Activated CD4-positive, alpha-beta memory T cell treated with anti-CD3 and anti-CD28 coated beads for 36 hours (primary cell): ENCODE measurements around the gene MYCN. TPM values are rescaled to one million over a fixed set of nuclear protein-coding genes. Genes with fewer than 3 reads are reported as not detected.
"Not testable (repeated sequence)": the region's sequence is repeated elsewhere in the genome, so short reads cannot be mapped to it uniquely, and the experiment has no call there.

ENCODE experiments used
- CTCF ChIA-PET: fragments of 350-600 bp; sonication (Branson Sonifier 250); formaldehyde crosslinking; loops from one replicate; lab custom pipeline; 2021; ENCODE audit warnings: antibody characterized with exemption, inconsistent platforms; lab: Charles Lee
- POLR2A ChIA-PET: fragments of 350-600 bp; sonication (Branson Sonifier 250); formaldehyde crosslinking; loops from one replicate; lab custom pipeline; 2021; ENCODE audit warnings: antibody characterized with exemption; lab: Charles Lee
- DNase-seq: peaks from one replicate; pipeline ENCODE4 v3.0.0-alpha.2; 2020
- H3K27ac Mint-ChIP-seq: one replicate; pipeline ENCODE4 v1.8.0; 2021; ENCODE audit warnings: mixed read lengths
- H3K27me3 Mint-ChIP-seq: one replicate; pipeline ENCODE4 v1.8.0; 2021; ENCODE audit warnings: mixed read lengths
- H3K36me3 Mint-ChIP-seq: one replicate; pipeline ENCODE4 v1.8.0; 2021; ENCODE audit warnings: mixed read lengths
- H3K4me1 Mint-ChIP-seq: one replicate; pipeline ENCODE4 v1.8.0; 2021; ENCODE audit warnings: low read depth, mixed read lengths
- H3K4me3 Mint-ChIP-seq: one replicate; pipeline ENCODE4 v1.8.0; 2021; ENCODE audit warnings: mild to moderate bottlenecking, mixed read lengths
- H3K9me3 Mint-ChIP-seq: one replicate; pipeline ENCODE4 v1.8.0; 2021; ENCODE audit warnings: mixed read lengths
- intact Hi-C: fragments of 100-400 bp; cut with micrococcal nuclease; formaldehyde crosslinking; loops from one replicate; pipeline ENCODE4 v1.15.1; 2023
- total RNA-seq, 2 experiments: library from RNA; stranded (reverse); gene quantifications; one replicate each; pipeline ENCODE4 v1.2.3, GENCODE V29; 2021

MYCN gene
- total RNA-seq, 2 experiments from 2014 or later, result 0.17 to 0.38 TPM

DNA sequence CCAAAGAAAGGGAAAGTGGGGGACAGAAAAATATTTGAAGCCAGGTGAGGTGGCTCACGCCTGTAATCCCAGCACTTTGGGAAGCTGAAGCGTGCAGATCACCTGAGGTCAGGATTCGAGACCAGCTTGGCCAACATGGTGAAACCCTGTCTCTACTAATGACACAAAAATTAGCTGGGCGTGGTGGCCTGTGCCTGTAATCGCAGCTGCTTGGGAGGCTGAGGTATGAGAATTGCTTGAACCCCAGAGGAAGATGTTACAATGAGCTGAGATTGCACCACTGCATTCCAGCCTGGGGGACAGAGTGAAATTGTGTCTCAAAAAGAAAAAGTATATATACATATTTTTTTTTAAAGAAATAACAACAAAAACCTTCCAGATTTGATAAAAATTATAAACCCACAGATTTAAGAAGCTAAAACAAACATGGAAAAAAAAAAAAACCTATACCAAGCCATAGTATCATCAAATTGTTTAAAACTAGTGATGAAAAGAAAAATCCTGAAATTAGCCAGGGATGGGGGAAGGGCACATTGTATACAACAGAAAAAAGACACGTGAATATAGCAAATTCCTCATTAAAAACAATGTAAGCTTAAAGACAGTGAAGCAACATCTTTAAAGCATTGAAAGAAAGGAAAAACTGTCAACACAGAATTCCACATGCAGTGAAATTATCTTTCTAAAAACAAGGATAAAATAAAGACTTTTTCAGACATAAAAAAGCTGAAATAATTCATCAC is 40.4 kb upstream of the MYCN start:
- peaks cover 16% of the 10 kb centered on the region for H3K9me3 Mint-ChIP-seq
- CTCF ChIA-PET, result no interaction called here
- POLR2A ChIA-PET, result no interaction called here

DNA sequence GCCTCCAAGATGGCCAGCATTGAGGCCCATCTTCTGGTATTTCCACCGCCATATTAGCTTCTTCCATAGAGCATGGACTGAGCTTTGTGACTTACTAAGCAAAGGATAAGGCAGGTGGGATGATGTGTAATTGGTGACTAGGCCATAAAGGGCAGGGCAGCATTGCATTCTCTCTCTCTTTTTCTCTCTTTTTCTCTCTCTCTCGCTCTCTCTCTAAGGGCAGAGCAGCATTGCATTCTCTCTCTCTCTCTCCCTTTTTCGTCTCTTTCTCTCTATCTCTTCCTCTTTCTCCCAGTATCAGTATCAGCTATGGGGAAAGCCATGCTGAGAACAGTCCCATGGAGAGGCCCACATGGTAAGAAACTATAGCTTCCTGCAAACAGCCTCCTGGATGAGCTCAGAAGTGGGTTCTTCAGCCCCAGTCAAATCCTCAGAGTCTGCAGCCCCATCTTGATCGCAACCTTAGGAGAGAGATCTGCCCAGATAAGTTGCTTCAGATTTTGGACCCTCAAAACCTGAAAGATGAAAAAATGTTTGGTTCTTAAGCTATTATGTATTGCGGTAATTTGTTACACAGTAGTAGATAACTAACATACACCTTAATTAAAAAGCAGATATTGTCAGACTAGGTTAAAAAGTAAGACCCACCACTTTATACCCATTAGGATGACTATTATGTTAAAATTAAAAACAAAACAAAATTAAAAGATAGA is 39.1 kb upstream of the MYCN start:
- Mint-ChIP-seq H3K27me3 (peaks cover 2% of the 10 kb centered on the region), H3K9me3 (peaks cover 16% of the 10 kb centered on the region), H3K4me1 (no peaks in the 10 kb centered on the region), H3K36me3 (no peaks in the 10 kb centered on the region), H3K4me3 (no peak overlapping the region), H3K27ac (no peak overlapping the region)
- CTCF ChIA-PET, result no interaction called here
- POLR2A ChIA-PET, result no interaction called here
- no peak for DNase-seq
- intact Hi-C loops, result no loop called here

More for the DNA sequence above, 40.4 kb upstream of the MYCN start:
- Mint-ChIP-seq H3K27ac (no peak overlapping the region), H3K27me3 (peaks cover 2% of the 10 kb centered on the region), H3K36me3 (no peaks in the 10 kb centered on the region), H3K4me3 (no peak overlapping the region), H3K4me1 (no peaks in the 10 kb centered on the region)
- DNase-seq, result no peak
- intact Hi-C loops, result no loop called here

DNA sequence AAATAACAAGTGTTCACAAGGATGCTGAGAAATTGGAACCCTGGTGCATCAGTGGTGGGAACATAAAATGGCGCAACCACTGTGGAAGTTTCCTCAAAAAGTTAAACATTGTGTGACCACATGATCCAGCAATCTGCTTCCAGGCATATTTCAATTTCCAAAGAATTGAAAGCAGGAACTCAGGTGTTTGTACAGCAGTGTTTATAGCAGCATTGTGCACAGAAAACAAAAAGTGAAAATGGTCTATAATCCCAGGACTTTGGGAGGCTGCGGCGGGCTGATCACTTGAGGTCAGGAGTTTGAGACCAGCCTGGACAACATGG is 38.6 kb upstream of the MYCN start:
- ChIA-PET CTCF (no interaction called here), POLR2A (no interaction called here)
- Mint-ChIP-seq H3K9me3 (peaks cover 14% of the 10 kb centered on the region), H3K27me3 (peaks cover 2% of the 10 kb centered on the region), H3K4me1 (no peaks in the 10 kb centered on the region), H3K4me3 (no peak overlapping the region), H3K27ac (no peak overlapping the region), H3K36me3 (no peaks in the 10 kb centered on the region)
- no peak for DNase-seq
- intact Hi-C loops, result no loop called here

DNA sequence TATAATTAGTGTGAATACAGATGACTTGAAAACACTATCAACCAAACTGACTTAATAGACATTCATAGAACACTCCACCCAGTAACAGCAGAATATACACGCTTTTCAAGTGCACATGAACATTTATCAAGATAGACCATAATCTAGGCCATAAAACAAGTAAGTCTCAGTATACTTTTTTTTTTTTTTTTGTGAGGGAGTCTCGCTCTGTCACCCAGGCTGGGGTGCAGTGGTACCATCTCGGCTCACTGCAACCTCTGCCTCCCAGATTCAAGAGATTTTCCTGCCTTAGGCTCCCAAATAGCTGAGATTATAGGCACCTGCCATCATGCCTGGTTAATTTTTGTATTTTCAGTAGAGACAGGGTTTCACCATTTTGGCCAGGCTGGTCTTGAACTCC is 36.4 kb upstream of the MYCN start:
- H3K27ac Mint-ChIP-seq, H3K36me3 Mint-ChIP-seq, H3K27me3 Mint-ChIP-seq, H3K9me3 Mint-ChIP-seq, H3K4me3 Mint-ChIP-seq, H3K4me1 Mint-ChIP-seq, DNase-seq, POLR2A ChIA-PET, CTCF ChIA-PET, intact Hi-C loops: not testable (repeated sequence)

DNA sequence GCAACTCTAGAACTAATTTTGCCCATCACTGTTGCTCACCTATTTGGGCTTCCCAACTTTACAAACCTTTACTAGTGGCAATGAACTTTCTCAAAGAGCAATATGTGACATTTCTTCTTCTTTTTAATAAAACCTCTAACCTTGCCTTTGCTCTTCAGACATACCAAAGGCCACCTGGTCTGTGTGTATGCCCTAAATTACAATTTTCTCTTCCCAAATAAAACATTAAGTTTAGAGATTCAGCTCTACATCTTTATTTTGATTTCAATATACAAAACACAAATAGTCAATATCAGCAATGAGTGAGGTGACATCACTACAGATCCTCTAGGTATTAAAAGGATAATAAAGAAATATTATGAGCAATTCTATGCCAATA is 35.1 kb upstream of the MYCN start:
- ChIA-PET CTCF (no interaction called here), POLR2A (no interaction called here)
- intact Hi-C loops, result no loop called here
- H3K27me3 Mint-ChIP-seq, result peaks cover 3% of the 10 kb centered on the region
- H3K9me3 Mint-ChIP-seq, result peaks cover 2% of the 10 kb centered on the region
- no peak overlapping the region for H3K27ac Mint-ChIP-seq
- no peaks in the 10 kb centered on the region for H3K36me3 Mint-ChIP-seq
- peaks cover 4% of the 10 kb centered on the region for H3K4me1 Mint-ChIP-seq
- no peak overlapping the region for H3K4me3 Mint-ChIP-seq
- no peak for DNase-seq

DNA sequence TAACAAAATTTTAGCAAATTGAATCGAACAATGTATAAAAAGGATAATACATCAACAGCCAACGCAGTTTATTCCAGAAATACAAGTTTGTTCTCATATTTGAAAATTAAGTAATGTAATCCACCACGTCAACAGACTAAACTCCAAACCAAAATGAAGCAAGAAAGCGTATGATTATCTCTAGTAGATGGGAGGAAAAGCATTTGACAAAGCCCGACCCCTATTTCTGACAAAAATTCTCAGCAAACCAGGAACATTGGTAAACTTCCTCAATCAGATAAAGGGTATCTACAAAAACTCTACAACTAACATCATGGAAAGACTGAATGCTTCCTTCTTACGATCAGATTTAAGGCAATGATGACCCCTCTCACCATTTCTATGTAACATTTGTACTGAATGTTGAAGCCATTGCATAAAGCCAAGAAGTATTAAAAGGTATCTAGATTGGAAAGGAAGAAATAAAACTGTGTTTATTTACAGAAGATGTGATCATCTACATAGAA is 34.3 kb upstream of the MYCN start:
- Mint-ChIP-seq H3K4me1 (peaks cover 4% of the 10 kb centered on the region), H3K27ac (no peak overlapping the region), H3K9me3 (no peaks in the 10 kb centered on the region), H3K36me3 (no peaks in the 10 kb centered on the region), H3K27me3 (peaks cover 3% of the 10 kb centered on the region), H3K4me3 (no peak overlapping the region)
- intact Hi-C loops, result no loop called here
- DNase-seq, result no peak
- ChIA-PET CTCF (no interaction called here), POLR2A (no interaction called here)

DNA sequence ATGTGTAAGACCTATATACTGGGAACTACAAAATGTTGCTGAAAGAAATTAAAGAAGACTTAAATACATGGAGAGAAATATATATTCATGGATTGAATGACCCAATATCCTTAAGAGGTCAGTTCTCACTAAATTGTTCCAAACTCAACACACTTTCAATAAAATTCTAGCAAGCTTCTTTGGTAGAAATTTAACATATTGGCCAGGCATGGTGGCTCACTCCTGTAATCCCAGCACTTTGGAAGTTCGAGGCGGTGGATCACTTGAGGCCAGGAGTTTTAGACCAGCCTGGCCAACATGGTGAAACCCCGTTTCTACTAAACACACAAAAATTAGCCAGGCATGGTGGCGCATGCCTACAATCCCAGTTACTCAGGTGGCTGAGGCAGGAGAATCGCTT is 33.6 kb upstream of the MYCN start:
- Mint-ChIP-seq H3K36me3 (no peaks in the 10 kb centered on the region), H3K27me3 (peaks cover 3% of the 10 kb centered on the region), H3K9me3 (no peaks in the 10 kb centered on the region), H3K4me1 (peaks cover 4% of the 10 kb centered on the region), H3K27ac (no peak overlapping the region), H3K4me3 (no peak overlapping the region)
- DNase-seq, result no peak
- intact Hi-C loops, result no loop called here
- ChIA-PET CTCF (no interaction called here), POLR2A (no interaction called here)

DNA sequence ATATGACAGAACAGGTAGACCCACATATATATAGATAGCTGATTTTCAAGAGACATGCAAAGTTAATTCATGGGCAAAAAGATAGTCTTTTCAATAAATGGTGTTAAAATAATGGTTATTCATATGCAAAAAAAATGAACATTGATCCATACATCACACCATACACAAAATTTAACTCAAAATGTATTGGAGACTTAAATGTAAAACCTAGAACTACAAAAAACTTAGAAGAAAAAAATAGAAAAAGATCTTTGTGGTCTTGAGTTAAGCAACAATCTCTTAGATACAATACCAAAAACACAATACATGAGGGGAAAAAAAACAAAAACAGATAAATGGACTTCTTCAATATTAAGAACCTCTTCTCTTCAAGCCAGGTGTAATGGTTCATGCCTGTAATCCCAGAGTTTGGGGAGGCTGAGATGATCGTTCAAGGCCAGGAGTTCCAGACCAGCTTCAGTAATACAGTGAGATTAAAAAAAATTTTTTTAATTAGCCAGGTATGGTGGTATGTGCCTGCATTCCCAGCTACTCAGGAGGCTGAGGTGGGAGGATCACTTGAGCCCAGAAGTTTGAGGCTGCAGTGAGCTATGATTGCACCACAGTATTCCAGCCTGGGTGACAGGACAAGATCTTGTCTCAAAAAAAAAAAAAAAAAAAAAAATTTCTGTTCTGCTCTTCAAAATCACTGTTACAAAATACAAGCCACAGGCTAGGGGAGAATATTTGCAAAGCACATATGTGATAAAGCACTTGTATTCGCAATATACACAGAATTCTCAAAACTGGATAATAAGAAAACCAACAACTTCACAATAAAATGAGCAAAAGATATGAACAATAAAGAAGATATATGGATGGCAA is 32.7 kb upstream of the MYCN start:
- ChIA-PET POLR2A (no interaction called here), CTCF (no interaction called here)
- no peaks in the 10 kb centered on the region for H3K9me3 Mint-ChIP-seq
- no peak overlapping the region for H3K4me3 Mint-ChIP-seq
- peaks cover 3% of the 10 kb centered on the region for H3K27me3 Mint-ChIP-seq
- no peak overlapping the region for H3K27ac Mint-ChIP-seq
- peaks cover 4% of the 10 kb centered on the region for H3K4me1 Mint-ChIP-seq
- no peak for DNase-seq
- intact Hi-C loops, result no loop called here
- H3K36me3 Mint-ChIP-seq, result no peaks in the 10 kb centered on the region

DNA sequence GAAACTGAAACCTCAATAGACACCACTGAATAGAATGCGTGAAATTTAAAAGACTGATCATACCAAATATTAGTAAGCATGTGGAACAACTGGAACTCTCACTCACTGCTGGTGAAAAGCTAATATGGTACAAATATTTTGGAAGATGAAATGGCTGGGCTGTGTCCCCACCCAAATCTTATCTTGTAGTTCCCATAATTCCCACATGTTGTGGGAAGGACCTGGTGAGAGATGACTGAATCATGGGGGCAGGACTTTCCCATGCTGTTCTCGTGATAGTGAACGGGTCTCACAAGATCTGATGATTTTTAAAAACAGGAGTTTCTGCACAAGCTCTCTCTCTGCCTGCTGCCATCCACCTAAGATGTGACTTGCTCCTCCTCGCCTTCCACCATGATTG is 32.0 kb upstream of the MYCN start:
- H3K4me1 Mint-ChIP-seq, result peaks cover 4% of the 10 kb centered on the region
- intact Hi-C loops, result no loop called here
- H3K9me3 Mint-ChIP-seq, result no peaks in the 10 kb centered on the region
- H3K36me3 Mint-ChIP-seq, result no peaks in the 10 kb centered on the region
- POLR2A ChIA-PET, result no interaction called here
- H3K27me3 Mint-ChIP-seq, result peaks cover 3% of the 10 kb centered on the region
- DNase-seq, result no peak
- H3K4me3 Mint-ChIP-seq, result no peak overlapping the region
- no peak overlapping the region for H3K27ac Mint-ChIP-seq
- CTCF ChIA-PET, result no interaction called here

DNA sequence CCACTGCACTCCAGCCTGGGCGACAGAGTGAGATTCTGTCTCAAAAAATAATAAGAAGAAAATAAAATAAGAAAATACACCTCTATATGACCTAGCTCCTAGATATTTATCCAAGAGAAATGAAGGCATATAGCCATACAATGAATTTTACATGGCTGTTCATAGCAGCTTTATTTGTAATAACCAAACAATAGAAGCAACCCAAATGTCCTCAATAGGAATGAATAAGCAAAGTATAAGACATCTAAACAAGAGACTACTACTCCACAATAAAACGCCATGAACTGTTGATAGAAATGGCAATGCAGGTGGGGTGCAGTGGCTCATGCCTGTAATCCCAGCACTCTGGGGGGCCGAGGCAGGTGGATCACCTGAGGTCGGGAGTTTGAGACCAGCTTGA is 31.2 kb upstream of the MYCN start:
- Mint-ChIP-seq H3K4me1 (peaks cover 4% of the 10 kb centered on the region), H3K36me3 (no peaks in the 10 kb centered on the region), H3K9me3 (no peaks in the 10 kb centered on the region), H3K4me3 (no peak overlapping the region), H3K27me3 (peaks cover 2% of the 10 kb centered on the region), H3K27ac (no peak overlapping the region)
- no peak for DNase-seq
- intact Hi-C loops, result no loop called here
- POLR2A ChIA-PET, result no interaction called here
- CTCF ChIA-PET, result no interaction called here

DNA sequence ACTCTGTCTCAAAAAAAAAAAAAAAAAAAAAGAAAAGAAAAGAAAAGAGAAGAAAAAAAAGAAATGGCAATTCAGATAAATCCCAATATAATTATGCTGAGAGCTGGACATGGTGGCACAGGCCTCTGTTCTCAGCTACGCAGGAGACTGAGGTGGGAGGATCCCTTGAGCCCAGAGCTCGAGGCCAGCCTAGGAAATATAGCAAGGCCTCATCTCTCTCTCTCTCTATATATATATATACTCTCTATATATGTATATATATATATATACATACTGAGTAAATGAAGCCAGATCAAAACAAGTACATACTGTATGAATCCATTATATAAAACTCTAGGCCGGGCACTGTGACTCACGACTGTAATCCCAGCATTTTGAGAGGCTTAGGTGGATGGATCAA is 30.6 kb upstream of the MYCN start:
- H3K4me3 Mint-ChIP-seq, result no peak overlapping the region
- no peak overlapping the region for H3K27ac Mint-ChIP-seq
- DNase-seq, result no peak
- POLR2A ChIA-PET, result no interaction called here
- CTCF ChIA-PET, result no interaction called here
- intact Hi-C loops, result no loop called here
- H3K36me3 Mint-ChIP-seq, result no peaks in the 10 kb centered on the region
- H3K9me3 Mint-ChIP-seq, result no peaks in the 10 kb centered on the region
- peaks cover 4% of the 10 kb centered on the region for H3K4me1 Mint-ChIP-seq
- H3K27me3 Mint-ChIP-seq, result peaks cover 2% of the 10 kb centered on the region

DNA sequence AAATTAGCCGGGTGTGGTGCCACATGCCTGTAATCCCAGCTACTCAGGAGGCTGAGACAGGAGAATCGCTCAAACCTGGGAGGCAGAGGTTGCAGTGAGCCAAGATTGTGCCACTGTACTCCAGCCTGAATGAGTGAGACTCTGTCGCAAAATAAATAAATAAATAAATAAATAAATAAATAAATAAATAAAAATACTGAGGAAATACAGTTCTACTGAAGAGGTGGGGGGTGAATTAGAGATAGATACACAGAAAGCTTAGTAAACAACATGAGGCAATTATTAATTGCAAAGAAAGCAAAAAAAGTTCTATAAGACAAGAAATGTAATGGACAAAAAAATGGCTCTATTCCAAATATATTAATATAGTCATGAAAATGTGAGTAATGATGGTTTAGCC is 29.1 kb upstream of the MYCN start:
- CTCF ChIA-PET, H3K36me3 Mint-ChIP-seq, H3K9me3 Mint-ChIP-seq, H3K27me3 Mint-ChIP-seq, H3K27ac Mint-ChIP-seq, H3K4me3 Mint-ChIP-seq, DNase-seq, POLR2A ChIA-PET, intact Hi-C loops, H3K4me1 Mint-ChIP-seq: not testable (repeated sequence)
